Subcutaneous adipose tissue (tissue), 4 donors: Measurements from ENCODE around the gene LRRC7. TPM values are rescaled to one million over a fixed set of nuclear protein-coding genes. Genes with fewer than 3 reads are reported as not detected.

Experiments used
- total RNA-seq, 4 donors: library from RNA; depleted of rRNA; stranded (reverse); fragments of >200 nt; gene quantifications; one replicate each; pipeline ENCODE4 v1.1.0, GENCODE V29; 2016
- TF ChIP-seq, protein P1 (sequence below): fragments of 450-650 bp; IDR thresholded peaks from one replicate; pipeline ENCODE4 v1.5.1; 2016; ENCODE audit warnings: low read depth, mild to moderate bottlenecking, control low read depth, antibody characterized with exemption, moderate library complexity

LRRC7 gene
- total RNA-seq, 4 donors from 2014 or later: not detected

DNA sequence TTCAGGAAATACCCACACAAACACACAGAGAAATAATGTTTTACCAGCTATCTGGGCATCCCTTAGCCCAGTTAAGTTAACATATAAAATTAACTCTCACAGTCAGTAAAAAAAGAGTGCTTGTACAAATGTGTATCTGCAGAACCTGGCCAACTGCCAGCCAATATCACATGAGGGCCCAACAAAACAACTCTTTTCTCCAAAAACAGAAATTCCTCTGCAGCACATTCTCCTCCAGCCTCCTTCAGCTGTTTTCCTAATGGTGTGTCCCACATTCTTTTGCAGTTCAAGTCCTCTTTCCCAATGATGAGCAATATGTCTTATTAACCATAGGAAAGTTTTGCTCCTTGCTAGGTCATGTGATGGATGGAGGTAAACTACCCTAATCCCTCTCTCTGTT lies 75.5 kb downstream of the LRRC7 start:
- TF ChIP-seq, protein P1, sequence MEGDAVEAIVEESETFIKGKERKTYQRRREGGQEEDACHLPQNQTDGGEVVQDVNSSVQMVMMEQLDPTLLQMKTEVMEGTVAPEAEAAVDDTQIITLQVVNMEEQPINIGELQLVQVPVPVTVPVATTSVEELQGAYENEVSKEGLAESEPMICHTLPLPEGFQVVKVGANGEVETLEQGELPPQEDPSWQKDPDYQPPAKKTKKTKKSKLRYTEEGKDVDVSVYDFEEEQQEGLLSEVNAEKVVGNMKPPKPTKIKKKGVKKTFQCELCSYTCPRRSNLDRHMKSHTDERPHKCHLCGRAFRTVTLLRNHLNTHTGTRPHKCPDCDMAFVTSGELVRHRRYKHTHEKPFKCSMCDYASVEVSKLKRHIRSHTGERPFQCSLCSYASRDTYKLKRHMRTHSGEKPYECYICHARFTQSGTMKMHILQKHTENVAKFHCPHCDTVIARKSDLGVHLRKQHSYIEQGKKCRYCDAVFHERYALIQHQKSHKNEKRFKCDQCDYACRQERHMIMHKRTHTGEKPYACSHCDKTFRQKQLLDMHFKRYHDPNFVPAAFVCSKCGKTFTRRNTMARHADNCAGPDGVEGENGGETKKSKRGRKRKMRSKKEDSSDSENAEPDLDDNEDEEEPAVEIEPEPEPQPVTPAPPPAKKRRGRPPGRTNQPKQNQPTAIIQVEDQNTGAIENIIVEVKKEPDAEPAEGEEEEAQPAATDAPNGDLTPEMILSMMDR: no peak

DNA sequence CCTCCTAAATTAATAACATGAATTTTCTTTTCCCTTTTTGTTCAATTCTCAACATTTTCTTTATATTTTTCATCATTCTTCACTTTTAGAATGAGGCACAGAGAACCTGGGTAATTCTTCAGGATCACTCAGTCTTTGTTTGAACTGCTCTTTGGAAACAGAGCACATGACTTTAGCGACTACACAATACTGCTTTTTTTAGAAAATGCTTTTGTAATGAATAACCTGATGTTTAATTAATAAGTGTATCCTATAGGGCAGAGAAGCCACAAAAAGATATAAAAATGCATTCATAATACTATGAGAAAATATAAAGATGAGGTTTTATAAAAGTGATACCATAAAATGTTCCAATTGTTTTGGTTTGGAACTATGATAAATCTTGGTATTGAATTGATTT lies 77.8 kb downstream of the LRRC7 start:
- TF ChIP-seq, protein P1: no peak

DNA sequence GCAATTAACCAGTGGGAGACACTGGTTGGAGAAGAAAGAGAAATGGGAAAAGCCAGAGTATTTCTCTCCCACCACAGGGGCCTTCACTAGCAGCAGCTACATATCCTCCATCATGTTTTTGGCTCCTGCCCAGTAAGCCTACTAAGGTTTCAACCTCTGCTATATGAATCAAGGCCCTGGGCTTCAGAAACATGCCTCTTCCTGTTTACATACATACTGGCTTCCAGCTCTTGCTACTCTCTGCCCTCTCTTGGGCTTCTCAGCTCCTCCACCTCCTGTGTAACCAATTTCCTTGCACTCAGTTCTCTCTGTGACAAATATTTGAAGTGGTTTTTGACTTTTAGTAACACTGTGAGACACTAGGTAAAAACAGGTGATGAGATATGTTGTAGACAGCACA lies 80.8 kb downstream of the LRRC7 start:
- TF ChIP-seq, protein P1: no peak

DNA sequence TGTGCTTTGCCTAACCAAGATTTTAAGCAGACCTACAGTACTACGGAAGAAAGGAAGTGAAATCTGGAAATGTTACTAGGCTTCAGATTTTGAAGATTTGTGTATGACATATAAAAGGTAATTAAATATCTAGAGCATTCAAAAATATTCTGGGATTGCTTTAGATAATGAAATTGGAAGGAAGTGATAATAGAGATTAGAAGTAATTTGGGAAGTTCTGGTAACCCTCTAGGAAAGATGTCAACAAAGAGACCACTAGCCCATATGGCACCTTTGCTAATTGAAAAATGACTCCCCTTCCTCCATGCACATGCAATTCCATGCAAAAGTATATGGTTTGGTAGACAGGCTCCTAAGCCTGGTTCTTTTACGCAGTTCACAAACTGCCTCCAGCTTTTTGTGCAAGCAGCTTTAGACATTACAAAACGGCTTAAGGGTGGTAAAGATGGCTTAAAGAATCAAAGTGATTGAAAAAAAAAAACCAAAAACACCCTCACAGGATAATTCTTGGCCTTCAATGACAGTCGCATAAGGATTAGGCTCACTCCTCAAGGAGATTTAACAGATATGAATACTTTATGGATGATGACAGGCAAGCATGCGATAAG lies 81.8 kb downstream of the LRRC7 start:
- TF ChIP-seq, protein P1: no peak

DNA sequence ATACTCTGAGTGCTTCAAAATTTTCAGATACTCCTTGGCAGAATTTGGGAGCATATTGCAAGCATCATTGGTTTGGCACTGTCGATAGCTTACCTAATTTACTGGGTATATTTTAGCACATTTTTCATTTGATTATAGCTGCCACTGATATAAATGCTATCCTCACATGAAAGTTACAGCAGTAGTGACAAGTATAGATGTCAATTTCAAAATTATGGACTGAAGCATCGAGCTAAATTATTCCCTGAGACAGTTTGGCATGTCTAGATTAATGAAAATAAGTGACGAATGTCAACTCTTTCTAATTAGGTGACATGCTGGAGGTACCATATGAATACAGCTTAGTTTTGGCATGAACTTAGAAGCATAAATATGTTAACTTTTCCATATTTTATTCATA lies 83.1 kb downstream of the LRRC7 start:
- TF ChIP-seq, protein P1: no peak

DNA sequence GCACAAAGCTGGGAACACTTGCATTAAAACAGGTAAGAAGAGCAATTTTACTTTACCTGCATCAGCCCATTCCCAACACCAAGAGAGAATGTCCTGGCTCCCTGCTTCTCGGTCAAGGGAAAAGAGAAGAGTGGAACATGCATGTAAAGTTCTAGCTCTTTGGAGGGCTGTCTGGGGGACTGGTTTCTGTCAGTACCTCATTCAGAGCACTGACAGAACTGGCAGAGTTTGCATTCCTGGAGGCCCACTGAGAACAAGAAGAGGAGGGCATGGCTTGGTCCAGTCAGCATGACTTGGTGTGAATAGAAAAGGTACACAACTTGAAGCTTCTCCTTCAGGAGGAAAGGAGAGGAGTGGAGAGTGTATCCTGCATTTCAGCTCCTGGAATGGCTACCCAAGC lies 83.9 kb downstream of the LRRC7 start:
- TF ChIP-seq, protein P1: no peak

GRCh38 chr1:69657971-69658370 lies 90.2 kb downstream of the LRRC7 start:
- TF ChIP-seq, protein P1: no peak
